ENCODE data around the gene KRTAP1-3.

- TF ChIP-seq CTCF (conservative IDR thresholded peaks at IDR 0.05 in 1 of 2, IDR thresholded peaks at IDR 0.05 in 1 of 2; ENCODE audit: low read depth in 1 of 2, low read length in 2 of 2) = no peak
- no peak for TF ChIP-seq EZH2 (IDR thresholded peaks at IDR 0.05; ENCODE audit: low read length, missing control alignments)
Observed at GRCh38 chr17:41009301-41009760, 25.3 kb downstream of the KRTAP1-3 start.

All from fibroblast of lung (primary cell).